ENCODE results near the gene PAPPA.

PAPPA gene

DNA sequence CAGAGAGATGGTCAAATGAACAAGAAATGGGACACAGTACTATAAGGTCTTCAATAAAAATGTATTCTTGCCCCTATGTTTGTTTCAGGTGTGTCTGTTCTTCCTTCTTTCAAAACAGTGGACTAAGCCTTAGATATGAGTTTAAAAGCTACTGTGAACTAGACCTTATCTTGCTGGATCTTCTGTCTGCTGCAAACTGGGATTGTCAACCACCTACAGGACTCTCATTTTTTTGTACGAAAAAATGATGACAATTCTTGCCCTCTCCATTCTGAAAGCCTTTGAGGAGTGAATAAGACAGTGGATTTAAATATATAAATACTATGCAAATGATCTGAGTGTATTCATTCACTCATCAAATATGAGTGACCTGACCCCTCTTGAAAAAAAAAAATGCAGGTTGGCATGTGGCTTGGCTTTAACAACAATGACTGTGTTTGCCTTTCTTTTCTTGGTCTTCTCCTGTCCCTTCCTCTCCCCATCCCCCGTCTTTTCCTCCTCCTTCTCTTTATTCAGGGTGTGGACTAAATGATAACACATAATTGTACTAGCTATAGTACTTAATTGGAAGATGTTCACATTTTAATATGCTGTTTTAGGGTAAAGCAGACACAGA is 298.0 kb downstream of the PAPPA start:
- H3K4me3 ChIP-seq (ENCODE audit: low read depth, low read length), result no peak overlapping the region
- TF ChIP-seq, protein P1, sequence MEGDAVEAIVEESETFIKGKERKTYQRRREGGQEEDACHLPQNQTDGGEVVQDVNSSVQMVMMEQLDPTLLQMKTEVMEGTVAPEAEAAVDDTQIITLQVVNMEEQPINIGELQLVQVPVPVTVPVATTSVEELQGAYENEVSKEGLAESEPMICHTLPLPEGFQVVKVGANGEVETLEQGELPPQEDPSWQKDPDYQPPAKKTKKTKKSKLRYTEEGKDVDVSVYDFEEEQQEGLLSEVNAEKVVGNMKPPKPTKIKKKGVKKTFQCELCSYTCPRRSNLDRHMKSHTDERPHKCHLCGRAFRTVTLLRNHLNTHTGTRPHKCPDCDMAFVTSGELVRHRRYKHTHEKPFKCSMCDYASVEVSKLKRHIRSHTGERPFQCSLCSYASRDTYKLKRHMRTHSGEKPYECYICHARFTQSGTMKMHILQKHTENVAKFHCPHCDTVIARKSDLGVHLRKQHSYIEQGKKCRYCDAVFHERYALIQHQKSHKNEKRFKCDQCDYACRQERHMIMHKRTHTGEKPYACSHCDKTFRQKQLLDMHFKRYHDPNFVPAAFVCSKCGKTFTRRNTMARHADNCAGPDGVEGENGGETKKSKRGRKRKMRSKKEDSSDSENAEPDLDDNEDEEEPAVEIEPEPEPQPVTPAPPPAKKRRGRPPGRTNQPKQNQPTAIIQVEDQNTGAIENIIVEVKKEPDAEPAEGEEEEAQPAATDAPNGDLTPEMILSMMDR (IDR thresholded peaks at IDR 0.05; ENCODE audit: insufficient read depth, low read length, missing control alignments), result no peak
- ChIA-PET CTCF (interaction anchor here (1.0 kb wide), 1 partner anchor 120 kb away, joined by 4 read pairs; no protein-coding TSS in a partner anchor), POLR2A (no interaction called here)
- no peak for DNase-seq (ENCODE audit: low read depth, low spot score)
